HG02840 (cell line): ENCODE measurements around the gene CPA3.

Experiments used
- ATAC-seq: cut with Tn5 transposase; IDR thresholded peaks from one replicate; pipeline ENCODE4 v1.9.1; 2021; ENCODE audit warnings: mild to moderate bottlenecking, moderate library complexity, moderate number of reproducible peaks; ENCODE audit not compliant: unreplicated experiment, low FRiP score

Gene CPA3, protein sequence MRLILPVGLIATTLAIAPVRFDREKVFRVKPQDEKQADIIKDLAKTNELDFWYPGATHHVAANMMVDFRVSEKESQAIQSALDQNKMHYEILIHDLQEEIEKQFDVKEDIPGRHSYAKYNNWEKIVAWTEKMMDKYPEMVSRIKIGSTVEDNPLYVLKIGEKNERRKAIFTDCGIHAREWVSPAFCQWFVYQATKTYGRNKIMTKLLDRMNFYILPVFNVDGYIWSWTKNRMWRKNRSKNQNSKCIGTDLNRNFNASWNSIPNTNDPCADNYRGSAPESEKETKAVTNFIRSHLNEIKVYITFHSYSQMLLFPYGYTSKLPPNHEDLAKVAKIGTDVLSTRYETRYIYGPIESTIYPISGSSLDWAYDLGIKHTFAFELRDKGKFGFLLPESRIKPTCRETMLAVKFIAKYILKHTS

DNA sequence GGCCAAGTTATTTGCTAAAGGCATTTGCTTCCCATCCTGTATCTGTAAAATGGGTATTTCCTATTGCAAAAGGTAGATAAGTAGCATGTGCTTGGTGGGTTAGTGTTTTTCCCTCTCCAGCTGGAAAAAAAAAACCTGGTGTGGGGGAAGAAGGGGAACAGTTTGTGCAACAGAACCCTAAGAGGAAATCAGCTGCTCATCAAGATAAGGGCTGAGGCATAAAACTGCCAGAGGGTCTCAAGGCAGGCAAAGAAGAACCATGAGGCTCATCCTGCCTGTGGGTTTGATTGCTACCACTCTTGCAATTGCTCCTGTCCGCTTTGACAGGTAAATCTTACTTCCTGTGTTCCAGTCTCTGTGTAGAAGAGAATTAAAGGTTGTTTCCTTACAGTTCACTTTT, at the start of gene CPA3:
CPA3 (plus strand) TSS at position 248 of the 400 bp plus-strand sequence; CDS start at position 260, 12 bp downstream.
- ATAC-seq = no peak

DNA sequence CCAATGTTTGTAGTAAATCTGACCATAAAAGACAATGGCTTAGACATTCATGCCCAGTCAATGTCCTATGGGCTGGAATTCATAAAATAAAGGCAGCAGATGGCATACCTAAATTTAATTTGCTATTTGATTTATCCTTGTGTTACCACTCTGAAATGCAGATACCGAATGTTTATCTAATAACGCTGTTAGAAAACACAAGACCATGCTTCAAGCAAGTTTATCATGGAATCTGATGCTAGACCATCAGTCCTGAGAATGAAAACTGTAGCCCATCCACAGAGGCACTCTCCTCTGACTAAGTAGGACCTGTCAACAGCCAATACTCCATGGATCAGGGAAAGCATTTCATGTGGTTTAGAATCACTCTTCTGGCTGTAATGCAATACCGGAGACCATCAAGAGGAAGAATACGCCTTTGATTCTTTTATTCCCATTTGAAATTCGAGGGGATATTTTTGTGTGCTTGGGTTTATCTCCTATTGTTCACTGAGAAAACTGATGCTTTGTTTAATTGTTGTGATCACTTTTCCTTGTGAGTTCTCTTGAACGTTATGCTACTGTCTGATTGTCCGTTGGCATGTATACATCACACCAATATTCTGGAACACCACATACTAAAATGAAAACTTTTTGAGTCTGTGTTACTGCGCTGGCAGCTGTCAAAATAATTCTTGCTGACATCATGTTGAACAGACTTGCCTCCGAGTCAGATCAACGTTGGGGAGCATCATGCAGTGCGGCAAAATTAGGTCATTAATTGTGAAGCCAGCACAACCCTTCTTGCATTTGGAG, 49.6 kb upstream of the CPA3 start:
- no peak for ATAC-seq

DNA sequence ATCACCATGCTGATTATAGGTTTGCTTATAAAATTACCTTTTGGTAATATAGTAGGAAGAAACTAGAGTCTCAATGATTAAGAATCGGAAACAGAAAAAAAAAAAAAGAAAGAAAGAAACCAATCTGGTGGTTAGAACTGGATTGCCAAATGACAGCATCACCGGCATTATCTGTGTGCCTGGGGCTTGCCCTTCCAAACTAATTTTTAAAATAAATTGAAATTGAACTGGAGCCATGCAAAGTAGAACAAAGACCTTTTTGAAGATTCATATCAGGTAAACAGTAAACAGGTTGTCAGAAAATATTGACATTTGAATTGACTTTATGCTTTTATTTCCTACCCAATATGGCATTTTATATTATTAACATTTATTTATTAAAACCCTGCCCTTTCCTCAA, 48.7 kb upstream of the CPA3 start:
- ATAC-seq = no peak

DNA sequence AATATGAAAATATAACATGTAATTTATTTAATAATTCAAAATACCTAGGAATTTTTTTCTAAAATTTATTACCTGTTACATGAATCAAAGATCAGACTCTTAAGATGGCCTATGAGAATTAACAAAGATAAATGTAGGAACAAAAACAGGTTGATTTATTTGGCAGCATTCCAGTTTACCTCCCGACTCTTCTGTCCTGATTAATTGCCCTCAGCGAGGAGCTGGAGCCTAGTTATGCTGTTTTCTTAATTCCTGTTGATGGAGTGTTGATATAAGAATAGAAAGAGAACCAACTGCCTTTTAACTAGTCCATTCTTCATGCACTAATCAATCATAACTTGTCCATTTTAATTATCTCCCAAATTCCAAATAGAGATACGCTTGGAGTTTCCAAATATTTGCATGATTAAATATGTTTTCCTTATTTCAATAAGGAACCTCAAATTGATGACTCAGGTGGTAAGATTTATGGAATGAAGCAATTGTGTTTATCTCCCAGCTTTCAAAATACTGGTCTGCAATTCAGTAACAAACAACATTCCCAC, 48.0 kb upstream of the CPA3 start:
- ATAC-seq = no peak

DNA sequence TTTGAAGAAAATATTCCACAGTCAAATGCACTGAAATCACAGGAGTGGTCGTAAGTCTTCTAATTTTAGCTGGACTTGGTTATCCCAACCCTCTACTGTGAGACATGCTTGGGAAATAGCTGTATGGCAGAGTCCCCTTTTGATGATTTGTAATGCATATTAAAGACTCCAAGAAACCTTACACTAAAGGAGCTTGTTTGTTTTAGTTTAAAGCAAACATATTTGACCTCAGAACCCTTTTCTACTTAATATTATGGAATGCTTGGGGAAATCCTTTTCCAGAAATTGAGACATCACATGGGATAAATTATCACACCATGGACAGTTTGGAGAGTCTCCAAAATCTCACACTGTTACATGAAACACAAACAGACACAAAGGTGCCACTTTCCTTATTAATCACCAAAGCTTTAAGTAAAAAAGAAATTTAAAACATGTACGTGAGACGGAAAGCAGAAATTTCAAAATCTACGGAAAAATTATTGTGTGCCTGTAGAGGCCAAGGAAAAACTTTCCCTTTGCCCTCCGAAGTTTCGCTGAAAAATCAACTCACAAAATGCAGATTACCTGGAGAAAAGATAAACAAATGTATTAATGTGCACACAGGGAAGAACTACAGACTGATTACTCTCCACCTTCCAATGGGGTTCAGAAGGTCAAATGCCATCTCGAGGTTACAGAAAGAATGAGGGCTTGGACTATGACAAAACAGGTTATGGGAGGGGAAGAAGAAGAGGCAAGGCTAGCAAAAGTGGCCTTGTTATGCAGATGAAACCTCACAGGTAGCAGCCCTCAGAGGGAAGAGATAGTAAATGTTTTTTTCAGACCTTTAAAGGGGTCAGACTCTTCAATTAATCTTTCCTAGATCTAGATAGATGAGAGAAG, 44.5 kb upstream of the CPA3 start:
- no peak for ATAC-seq

DNA sequence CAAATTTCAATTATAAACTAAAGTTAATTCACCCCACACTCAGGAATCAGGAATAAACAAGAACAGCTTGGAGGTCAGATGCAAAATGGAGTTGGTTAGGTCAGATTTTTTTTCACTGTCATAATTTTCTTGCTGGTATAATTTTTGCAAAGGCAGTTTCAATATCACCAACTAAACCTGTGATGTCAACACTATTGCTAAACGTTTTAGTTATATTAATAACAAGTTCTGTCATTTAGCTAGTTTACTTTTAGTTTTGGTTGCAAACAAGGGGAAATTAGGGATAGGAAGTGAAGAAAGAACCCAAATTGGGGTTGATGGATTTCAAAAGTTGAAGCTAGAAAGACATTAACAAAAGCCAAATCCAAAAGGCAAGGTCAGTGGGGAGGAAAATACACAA, 42.1 kb upstream of the CPA3 start:
- no peak for ATAC-seq

DNA sequence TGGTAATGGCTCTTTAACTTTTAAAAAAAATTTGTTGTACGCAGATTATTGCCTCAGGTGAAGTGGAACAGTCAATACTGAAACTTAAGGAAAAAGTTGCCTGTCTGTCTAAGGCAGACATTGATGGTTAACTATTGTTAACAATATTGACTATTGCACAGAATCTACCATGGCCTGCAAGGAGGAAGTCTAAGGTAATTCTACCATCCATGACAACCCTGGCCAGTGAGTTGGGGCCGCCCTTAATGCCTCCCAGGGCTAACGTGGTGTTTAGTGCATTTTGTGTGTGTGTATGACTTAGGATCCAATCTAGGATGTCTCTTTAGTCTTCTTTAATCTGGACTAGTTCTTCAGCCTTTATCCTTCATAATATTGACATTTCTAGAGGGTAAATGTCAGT, 39.6 kb upstream of the CPA3 start:
- no peak for ATAC-seq

DNA sequence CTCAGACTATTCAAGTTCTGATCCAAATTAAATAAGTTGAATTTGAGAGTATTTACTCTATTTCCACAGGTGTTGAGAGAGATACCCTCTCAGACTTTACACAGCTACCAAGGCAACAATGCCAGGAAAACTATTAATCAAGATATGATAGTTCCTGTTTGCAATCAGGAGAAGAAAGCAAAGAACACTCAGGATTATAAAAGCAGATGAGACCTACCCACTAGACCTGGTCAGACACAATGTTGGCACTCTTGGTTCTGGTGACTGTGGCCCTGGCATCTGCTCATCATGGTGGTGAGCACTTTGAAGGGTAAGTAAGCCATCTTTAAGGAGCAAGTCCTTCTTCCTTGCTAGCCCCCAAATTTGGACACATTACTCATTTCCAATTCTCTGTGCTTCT, 37.5 kb upstream of the CPA3 start, which contains the start of gene CPB1:
CPB1 (plus strand) TSS at position 227 of the 400 bp plus-strand sequence; CDS start at position 240, 13 bp downstream.
- no peak for ATAC-seq

DNA sequence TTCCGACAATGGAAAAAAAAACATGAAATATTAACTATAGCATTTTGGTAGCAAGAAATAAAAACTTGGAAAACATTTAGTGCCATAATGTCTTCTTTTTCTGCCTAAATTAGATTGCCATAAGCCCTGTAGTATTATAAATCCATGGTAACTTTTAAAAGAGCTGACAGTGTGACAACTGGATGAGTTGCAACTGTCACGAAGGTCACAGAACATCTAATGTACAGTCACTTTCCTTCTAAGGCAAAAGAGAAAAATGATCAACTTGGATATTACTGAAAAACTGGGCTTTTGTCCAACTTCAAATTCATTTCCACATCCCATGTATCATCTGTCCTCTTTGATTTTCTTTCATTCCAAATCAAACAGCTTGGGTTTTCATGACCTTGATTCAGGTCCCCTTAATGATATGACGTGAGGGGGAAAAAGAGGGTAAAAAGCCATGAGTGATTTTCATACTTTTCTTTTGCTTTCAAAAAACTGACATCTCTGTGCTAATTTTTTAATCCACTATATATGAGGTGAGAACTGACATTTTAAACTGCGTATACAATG, 36.9 kb upstream of the CPA3 start:
- no peak for ATAC-seq

DNA sequence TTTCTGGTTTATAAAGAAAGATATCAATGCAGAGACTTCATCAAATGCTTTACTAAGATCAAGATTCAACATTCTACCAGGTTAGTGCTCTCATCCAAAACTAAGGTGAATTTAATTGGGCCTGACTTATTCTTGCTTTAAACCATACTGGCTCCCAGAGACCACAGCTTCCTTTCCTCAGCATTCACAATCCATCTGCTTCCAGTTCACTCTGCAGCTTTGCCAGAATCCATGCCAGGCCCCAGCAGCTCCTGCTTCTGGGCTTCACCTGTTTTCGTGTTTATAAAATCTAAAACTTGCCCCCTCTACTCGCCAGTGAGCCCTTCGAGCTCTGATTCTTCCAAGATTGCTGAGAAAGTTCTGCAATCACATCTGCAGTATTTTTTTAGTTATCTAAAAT, 35.2 kb upstream of the CPA3 start:
- ATAC-seq = no peak

DNA sequence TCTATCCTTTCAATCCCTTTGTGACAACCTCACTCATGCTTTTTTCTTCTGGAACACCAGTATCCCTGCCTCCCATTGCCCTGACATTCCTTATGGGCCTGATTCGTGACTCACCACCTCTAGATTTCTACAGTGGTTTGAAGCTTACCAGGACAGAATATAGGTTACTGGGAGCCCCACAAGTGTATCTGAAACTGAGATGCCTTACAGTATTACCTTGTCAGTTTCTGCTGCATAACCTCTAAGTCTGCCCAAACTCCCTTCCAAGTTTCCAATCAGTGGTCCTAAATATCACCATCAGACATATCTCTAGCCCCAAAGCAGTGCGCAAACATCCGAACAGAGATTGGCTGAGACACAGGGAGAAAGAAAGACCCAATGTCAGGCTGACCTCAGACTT, 31.9 kb upstream of the CPA3 start:
- no peak for ATAC-seq

DNA sequence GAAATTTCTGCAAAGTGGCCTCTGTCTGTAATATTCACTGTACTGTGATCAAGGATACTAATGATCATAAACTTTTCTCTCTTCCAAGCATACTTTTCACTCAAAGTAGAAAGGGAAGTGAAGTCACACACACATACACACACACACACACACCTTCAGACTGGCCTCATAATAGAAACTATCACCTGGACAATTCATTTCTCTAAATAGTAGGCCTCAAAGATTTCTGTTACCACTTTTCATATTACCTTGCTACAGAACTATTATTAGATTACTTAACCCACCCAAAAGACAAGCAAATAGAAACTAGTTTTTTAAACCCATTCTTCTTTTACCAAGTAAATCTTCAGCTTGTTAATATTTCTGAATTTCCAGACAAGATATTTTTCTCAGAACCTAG, 25.3 kb upstream of the CPA3 start:
- ATAC-seq = no peak

DNA sequence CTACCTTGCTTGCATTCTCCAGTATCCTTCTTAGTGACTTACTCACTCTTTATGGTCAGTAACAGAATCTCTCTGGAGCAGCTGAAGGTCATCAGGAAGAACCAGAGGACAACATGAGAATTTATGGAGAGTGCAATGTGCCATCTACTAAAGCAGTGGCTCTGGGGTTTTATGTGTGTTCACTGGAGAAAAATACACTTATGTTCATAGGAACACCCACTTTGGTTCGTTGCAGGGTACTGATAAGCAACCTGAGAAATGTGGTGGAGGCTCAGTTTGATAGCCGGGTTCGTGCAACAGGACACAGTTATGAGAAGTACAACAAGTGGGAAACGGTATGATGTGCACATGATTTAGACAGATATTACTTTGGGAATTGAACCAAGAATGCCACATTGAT, 24.6 kb upstream of the CPA3 start:
- no peak for ATAC-seq

DNA sequence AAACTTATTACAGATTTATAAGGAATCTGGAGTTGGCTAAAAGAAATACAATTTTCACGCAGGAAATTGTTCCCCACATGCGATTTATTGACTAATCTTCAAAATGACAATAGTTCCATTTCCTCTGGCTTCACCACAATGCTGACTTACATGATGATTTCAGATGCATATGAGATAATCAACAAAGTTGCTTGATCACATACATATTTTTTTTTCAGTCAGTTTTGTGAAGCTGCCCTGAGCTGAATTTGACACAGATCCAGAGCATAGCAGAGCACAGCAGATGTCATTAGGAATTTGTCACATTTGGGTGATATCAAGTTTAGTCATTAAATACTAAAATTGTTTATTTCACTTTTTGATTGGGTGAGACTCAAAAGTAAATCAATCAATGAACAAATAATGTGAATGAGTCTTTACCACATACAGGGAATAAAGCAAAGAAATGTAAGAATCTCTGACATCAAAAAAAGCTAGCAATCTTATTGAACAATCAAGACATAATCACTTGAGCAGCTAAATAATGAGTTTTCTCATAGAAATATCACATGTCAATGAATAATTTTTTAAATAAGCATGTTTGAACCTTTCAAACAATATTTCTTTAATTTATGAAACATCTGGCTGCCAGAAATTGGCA, 19.2 kb upstream of the CPA3 start:
- ATAC-seq = no peak

DNA sequence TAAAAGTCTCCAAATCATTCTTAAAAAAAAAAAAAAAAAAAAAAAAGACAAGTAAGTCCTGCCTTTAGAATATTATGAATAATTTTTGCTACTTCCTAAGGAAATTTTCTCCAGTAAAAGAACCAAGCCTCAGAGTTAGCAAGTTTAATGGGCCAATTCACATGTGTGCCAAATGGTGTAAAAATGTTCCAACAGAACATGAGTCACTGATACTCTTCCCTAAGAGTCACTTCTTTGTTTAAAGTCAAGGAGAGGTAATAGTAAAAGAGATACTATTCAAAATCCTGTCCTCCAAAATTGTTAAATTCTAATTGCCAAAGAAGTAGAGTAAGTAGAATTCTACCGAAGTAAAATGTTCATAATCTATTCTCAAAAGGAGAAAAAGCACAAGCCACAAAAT, 17.7 kb upstream of the CPA3 start:
- ATAC-seq = no peak

DNA sequence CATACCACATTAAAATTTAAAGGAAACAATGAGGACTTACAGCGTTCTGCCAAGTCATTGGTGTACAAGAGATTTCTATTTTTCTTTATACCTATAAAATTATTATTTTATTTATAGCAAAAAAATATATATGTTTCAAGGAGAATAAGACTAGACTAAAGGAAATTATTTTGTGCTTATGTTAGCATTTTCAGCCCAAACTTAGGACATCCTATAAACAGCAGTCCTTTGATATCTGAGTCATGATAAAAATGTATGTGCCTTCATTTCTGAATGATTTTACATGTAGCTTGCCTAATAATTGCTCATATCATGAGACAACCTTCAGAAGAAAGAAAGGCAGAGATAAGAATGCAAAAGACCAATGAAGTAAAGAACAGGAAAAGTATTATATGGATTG, 16.7 kb upstream of the CPA3 start:
- no peak for ATAC-seq

DNA sequence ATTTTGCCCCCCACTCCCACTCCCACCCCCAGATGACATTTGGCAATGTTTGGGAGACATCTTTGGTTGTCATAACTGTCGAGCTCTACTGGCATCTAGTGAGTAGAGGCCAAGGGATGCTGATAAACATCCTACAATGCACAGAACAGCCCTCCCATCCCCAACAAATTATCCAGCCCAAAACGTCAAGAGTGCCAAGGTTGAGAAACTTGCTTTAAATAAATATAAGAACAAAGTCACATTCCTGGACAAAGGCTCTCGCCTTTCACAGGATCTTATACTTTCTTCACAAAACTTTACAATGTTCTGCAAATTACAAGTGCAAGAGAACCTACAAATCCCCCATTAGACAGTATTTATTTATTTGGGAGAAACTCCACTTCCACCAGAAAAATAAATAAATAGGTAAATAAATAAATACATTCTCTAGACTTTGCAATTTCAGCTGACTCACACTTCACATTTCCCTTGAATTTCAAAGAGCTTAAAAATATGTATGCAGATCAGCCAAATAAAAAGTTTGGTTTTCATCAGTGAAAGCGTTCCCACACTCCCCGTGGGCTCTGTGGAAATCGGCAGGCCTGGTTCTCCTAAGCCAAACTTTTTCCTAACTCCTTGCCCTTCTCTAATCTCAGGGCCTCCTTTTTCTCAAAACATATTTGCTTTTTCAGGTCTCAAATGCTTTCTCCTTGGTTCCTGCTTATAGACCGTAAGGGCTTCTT, 12.7 kb upstream of the CPA3 start:
- no peak for ATAC-seq

DNA sequence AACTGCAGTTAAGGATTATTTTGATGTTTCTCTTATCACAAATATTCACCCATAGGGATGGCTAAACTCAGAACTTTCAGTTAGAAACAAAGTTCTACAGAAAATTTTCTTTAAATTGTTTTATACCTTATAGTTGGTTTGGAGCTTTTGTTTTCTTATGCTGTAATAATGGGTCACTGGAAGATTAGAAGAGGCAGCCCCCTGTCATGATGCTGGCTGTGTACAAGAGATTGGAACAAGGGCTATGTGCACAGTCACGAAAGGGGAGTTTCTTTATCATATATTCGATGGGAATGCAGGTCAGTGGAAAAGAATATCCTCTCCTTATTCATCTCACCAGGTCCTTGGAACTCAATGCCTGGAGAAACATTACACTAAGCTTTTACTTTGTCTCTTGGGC, 12.0 kb upstream of the CPA3 start:
- no peak for ATAC-seq

DNA sequence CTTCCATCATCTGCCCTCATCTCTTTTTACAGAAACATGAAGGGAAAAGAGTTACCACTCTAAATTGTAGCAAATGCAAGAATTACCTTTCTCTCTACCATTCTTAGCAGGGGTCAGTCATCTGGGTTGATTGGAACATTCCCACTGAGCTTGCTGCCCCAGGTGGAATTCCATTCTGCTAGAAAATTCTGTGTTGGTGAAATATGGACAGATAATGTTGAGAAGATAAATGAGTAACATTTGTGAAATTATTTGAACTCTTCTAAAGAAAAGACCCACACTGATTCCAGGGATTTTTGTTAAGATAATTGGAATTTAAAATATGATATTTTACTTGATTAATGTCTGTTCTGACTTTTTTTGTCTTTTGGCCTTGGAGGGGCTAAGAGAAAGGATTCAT, 11.0 kb upstream of the CPA3 start:
- no peak for ATAC-seq
